Measurements from ENCODE around the gene SLC25A34. TPM values are rescaled to one million over a fixed set of nuclear protein-coding genes. Genes with fewer than 3 reads are reported as not detected.

SLC25A34 gene
- total and polyA plus RNA-seq, 2 of the 13 experiments (the other 11 are each of a cell fraction or from before 2014, with no cell fraction given): 0.13 to 0.18 TPM

DNA sequence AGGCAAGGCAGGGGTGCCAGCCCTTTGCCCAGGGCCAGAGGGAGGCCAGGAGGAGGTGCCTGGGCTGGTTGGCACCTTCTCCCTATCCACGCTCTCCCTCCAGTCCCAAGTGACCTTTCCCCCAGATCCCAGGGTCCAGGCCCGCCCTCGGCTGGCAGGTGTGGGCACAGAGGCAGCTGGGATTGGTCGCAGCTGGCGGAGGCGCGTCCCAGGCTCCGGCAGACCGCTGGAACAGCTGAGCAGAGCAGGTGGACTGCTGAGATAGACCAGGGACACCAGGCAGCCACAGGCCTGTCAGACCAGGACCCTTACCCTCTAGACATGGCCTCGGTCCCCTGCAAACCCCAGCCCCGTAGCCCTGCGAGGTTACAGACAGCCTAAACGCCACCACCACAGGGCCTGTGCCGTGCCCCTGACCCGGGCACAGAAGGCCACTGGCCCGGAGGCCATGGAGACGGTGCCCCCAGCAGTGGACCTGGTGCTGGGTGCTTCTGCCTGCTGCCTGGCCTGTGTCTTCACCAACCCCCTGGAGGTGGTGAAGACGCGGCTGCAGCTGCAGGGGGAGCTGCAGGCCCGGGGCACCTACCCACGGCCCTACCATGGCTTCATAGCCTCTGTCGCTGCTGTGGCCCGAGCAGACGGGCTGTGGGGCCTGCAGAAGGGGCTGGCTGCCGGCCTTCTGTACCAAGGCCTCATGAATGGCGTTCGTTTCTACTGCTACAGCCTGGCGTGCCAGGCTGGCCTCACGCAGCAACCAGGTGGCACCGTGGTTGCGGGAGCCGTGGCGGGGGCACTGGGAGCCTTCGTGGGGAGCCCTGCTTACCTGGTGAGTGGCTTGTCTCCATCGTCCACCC, at the start of gene SLC25A34 (continued):
- TF ChIP-seq TARDBP (CRISPR knock-in tag; IDR thresholded peaks at IDR 0.05): no peak
- TF ChIP-seq, protein P1, sequence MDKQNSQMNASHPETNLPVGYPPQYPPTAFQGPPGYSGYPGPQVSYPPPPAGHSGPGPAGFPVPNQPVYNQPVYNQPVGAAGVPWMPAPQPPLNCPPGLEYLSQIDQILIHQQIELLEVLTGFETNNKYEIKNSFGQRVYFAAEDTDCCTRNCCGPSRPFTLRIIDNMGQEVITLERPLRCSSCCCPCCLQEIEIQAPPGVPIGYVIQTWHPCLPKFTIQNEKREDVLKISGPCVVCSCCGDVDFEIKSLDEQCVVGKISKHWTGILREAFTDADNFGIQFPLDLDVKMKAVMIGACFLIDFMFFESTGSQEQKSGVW (CRISPR knock-in tag; IDR thresholded peaks at IDR 0.05; ENCODE audit: borderline replicate concordance): no peak
- peak; percentile 44; the same call in 1 of the 2 replicates for TF ChIP-seq ZFY (CRISPR knock-in tag; IDR thresholded peaks at IDR 0.05)
- no peak for TF ChIP-seq U2AF2 (IDR thresholded peaks at IDR 0.05; ENCODE audit: low read depth, low read length)
- no peak for TF ChIP-seq KLF6 (CRISPR knock-in tag; IDR thresholded peaks at IDR 0.05)
- TF ChIP-seq RAD21 (CRISPR knock-in tag; IDR thresholded peaks at IDR 0.05): peak; percentile 59; the same call in 1 of the 2 replicates
- no peak for TF ChIP-seq MXI1 (IDR thresholded peaks at IDR 0.05; ENCODE audit: borderline replicate concordance, low read depth, low read length)
- 0 out of 2 replicates have a peak, but pooled peaks have one; percentile 19 for TF ChIP-seq EED (CRISPR knock-in tag; IDR thresholded peaks at IDR 0.05)
- TF ChIP-seq REST (IDR thresholded peaks at IDR 0.05; ENCODE audit: borderline replicate concordance in 1 of 2, low read depth in 1 of 2, low read length in 2 of 2): no peak
- no peak for TF ChIP-seq TCF7 (IDR thresholded peaks at IDR 0.05; ENCODE audit: low read depth)
- no peak for TF ChIP-seq NKX3-1 (CRISPR knock-in tag; IDR thresholded peaks at IDR 0.05)
- TF ChIP-seq ZIK1 (CRISPR knock-in tag; IDR thresholded peaks at IDR 0.05; ENCODE audit: borderline replicate concordance, low read depth): 0 out of 2 replicates have a peak, but pooled peaks have one; percentile 22
- TF ChIP-seq ZNF572 (CRISPR knock-in tag; IDR thresholded peaks at IDR 0.05): 0 out of 2 replicates have a peak, but pooled peaks have one; percentile 59
- TF ChIP-seq GPN1 (CRISPR knock-in tag; IDR thresholded peaks at IDR 0.05; ENCODE audit: borderline replicate concordance): no peak
- TF ChIP-seq ZBTB2 (CRISPR knock-in tag; IDR thresholded peaks at IDR 0.05; ENCODE audit: low read depth): no peak
- no peak for TF ChIP-seq FOXP1 (IDR thresholded peaks at IDR 0.05)
- no peak for TF ChIP-seq FOXP1 (CRISPR knock-in tag; IDR thresholded peaks at IDR 0.05)
- 0 out of 2 replicates have a peak, but pooled peaks have one; percentile 20 for TF ChIP-seq KAT7 (CRISPR knock-in tag; IDR thresholded peaks at IDR 0.05; ENCODE audit: borderline replicate concordance)
- no peak for TF ChIP-seq SP2 (CRISPR knock-in tag; IDR thresholded peaks at IDR 0.05)
- no peak for TF ChIP-seq SMAD1 (CRISPR knock-in tag; IDR thresholded peaks at IDR 0.05; ENCODE audit: borderline replicate concordance, low read depth)
- no peak for TF ChIP-seq GATAD2A (CRISPR knock-in tag; IDR thresholded peaks at IDR 0.05)
- TF ChIP-seq GABPB1 (CRISPR knock-in tag; IDR thresholded peaks at IDR 0.05): peak; percentile 17; the same call in 1 of the 2 replicates
